GM18499 (cell line): ENCODE results near the gene LRRK1.

Experiments
- ATAC-seq: cut with Tn5 transposase; IDR thresholded peaks from one replicate; pipeline ENCODE4 v1.9.1; 2021; ENCODE audit warnings: moderate number of reproducible peaks; ENCODE audit not compliant: insufficient read depth, unreplicated experiment

LRRK1 gene

DNA sequence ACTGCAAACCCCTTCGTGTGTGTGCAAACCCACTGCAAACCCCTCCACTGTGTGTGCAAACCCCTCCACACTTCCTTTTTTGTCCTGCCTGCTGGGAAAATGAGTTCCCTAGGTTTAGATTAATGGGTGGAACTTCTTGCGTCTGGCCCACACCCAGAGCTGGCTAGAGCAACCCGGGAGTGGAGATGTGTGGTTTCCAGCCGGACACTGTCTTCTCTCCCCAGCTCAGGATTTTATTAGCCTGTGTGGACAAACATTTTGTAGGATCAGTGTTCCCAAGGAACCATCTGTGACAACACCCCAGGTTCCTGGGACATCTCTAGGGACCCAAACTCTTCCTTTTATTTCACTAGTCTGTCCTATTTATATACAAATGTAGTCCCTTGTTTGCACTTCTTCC is 9.6 kb upstream of the LRRK1 start:
- no peak for ATAC-seq

DNA sequence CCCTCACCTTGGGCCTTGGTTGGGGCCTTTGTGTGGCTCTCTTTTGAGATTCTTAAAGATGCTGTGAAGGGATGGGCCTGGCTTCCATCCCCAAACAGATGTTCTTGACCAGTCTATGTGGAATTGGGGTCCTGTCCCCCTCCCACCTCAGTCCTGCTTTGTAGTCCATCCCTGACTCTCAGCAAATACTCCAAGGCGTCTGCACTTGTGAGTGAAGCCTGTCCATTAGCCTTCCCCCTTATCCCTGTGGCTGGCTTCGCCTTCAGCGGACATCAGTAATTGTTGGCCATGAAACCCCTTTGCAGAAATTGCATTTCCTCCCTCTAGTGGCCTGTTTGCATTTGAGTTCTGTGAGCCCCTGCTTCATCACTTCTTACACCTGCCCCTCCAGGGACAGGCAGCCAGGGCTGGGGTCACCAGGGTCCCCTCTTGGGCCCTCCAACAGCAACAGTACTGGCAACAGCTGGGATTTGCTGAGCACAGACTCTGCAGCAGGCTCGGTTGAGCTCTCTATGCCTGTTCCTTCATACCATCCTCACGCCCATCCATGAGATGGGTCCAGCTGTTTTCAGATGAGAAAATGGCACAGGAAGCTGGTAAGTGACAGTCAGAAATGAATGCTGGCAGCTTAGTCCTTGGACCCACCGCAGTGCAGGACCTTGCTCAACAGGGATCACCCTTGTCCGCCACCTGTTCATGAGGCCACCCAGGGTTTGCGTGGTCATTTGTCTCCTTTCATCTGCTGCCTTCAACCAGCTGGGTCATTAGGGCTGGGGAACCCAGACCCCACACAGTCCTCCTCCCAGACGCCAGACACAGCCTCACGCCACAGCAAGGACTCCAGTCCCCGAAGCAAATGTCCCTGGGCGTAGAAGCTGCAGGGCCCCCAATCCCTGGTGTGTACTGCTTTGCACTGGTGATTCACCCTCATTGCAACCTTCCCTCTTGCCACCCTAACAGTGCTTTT is 8.9 kb upstream of the LRRK1 start:
- no peak for ATAC-seq

DNA sequence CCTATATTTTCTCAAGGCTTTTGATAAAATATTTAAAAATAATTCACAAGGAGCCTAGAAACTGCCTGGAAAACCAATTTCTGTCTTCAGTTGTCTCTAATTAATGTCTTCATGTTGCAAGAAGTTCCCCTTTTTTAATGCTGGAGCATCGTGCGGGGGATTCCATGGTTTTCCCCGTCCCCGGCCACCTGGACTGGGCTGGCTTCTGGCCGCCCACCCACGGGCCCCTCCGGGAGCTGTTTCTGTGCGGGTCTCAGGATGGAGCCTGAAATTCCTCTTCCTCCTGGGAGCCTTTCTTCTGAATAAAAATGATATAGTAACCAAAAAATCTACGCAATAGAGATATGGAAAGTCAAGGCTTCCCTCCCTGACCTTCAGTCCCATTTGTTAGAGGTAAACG is 8.1 kb upstream of the LRRK1 start:
- ATAC-seq, result no peak

DNA sequence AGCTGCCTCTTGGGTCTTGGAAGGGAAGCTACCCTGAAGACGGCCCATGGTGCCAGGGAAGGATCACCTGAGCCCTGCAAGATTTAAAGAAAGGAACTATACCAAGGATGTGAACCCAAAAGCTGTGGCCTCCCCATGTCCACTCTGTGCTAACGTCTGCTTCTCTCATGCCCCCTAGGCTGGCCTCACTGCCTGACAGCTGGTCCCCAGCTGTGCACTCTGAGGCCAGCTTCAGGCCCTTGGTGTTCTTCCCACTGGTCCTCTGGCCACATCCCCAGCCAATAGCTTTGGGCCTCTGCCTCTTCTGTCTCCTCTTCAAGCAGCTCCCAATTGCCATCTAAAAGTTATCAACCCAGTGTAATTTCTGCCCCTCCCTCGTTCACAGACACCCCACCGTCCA is 5.2 kb upstream of the LRRK1 start:
- no peak for ATAC-seq

DNA sequence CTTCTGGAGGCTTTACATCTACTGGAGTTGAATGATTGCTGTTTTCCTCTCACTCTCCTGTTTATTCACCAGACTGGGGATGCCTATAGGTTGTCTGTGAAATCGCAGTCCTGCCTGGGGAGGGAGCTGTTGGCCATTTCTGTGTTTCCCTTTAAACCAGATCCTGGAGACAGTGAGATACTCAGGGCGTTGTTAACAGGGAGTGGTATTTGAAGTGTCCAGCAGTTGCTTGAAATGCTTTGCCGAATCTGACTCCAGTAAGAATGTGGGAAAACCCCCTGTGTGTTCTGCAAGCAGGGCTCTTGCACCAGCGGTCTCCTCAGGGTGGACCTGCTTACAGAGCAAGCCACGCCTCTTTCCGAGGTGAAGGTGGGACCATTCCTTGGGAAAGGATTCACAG is 4.3 kb upstream of the LRRK1 start:
- no peak for ATAC-seq

DNA sequence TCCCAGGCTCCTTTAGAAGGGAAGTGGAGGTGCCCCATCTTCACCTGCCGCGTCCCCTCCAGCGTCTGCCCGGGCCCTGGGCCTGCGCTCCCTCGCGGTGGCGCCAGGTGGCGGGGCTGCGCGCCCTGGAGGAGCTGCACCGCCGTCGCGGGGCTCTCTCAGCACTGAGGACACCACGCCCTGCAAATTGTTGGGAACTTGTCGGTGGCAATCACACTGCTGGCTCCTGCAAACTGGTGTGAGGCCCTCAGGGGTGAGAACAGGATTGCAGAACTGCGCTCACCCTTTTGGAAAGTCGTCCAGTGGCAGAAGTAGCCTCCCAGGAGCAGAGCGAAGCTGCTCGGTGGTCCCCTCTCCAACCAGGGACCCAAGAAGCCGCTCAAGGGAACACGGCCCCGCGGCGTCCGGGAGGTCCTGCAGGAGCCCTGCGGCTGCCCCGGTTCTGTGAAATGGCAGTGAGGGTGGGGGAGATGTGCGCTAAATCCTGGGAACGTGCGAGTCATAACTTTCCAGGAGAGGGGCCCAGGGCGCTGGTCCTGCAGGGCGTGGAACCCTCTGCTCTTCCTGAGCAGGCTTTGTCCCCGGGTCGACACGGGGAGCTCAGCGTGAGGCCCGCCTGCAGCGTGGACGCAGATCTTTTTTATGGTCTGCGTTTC is 995 bp upstream of the LRRK1 start:
- no peak for ATAC-seq

DNA sequence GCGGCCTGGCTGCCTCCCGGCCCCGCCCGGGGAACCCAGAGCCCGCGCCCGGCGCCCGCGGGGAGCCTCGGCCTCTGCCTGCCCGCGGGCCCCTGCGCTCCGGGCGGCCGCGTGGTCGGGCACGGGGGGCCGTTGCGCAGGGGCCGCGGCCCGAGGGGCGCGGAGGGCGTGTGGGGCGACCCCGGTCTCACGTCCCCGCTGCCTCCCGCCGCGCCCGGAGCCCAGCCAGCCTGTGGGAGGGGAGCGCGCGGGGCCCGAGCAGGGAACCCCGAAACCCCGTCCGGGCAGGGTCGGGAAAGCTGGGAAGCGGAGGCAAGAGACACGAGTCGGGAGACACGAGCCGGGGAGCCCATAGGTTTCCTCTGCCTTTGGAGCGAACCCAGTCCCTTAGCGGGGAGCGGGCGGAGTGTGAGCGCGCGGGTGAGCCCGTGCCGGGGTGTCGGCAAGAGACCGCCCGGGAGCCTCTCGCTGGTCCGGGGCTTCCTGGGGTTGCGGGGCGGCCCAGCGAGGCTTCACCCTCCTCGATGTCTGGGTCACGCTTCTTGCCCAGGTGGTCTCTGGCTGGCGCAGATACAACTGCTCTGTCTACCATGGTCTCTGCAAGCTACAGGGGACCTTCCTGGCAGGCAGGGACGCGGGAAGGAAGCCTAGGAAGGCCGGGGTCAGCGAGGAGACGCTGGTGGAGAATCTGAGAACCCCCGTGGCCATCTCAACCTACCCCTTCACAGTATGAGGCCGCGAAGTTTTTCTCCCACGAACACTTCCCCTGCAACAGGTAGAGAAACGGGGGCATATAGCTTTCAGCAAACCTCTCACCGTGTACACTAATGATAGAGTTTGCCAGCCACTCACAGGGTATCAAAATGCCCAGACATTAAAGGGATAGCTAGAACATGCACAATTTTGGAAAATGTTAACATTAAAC is 586 bp downstream of the LRRK1 start:
- no peak for ATAC-seq

DNA sequence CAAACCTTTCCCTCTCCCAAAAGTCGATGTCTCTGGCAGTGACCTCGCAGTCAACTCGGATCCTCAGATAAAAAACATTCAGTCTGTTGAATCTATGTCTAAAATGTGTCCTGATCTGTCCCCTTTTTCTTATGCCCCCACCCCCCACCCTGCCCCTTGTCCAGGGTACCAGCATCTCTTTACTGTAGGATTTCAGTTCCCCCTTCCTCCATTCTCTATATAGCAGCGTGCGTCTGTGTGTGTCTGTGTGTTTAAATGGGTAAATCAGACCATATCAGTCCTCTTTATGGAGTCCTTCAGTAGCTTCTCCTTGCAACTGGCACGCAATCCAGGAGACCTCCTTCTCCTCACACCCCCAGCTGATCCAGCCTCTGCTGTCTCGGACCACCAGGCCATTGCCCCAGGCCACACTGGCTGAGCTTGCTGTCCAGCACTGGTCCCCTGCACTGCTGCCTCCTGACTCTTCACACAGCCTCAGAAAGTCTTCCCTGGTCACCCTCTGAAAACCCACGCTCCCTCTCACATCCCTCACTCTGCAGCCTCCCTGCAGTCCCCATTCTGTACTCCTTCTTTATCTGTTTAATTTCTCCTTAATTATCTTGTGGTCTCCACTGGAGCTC is 1.5 kb downstream of the LRRK1 start:
- ATAC-seq, result no peak

DNA sequence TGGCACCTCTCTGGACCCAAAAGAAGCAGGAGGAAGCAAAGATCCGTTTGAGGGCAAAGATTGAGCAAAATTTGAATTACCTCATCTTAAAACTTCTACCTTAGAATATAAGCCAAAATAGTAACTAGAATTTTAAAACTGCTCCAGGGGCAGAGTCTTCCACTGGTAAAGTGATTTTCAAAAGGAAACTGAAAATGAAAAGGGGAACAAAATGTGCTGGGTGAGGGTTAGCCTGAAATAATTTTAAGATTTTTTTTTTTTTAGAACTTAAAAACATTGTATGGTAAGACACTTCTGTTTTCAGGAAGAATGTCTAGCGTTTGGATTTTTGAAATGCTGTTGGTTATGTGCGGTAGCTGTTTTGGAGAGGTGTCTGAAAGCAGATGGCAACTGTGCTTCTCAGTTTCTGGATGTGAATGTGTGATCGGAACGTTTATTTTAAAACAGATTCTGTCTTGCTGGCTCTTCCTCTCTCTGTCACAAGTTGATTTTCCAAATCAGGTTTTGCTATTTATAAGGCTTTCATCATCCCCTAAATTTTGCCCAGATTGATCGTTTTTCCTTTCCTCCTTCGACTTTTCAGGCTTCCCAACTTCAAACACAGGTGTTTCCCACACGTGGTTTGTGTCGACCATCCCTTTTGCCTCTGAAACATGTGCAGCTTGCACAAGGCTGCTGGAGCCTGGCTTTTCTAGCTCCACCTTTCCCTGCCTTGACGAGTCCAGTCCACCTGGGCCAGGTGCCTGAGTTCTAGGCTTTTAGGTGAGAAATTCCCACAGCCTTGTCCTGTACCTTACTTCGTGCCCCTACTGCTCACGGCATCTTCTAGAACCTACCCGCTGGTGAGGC is 3.3 kb downstream of the LRRK1 start:
- no peak for ATAC-seq

DNA sequence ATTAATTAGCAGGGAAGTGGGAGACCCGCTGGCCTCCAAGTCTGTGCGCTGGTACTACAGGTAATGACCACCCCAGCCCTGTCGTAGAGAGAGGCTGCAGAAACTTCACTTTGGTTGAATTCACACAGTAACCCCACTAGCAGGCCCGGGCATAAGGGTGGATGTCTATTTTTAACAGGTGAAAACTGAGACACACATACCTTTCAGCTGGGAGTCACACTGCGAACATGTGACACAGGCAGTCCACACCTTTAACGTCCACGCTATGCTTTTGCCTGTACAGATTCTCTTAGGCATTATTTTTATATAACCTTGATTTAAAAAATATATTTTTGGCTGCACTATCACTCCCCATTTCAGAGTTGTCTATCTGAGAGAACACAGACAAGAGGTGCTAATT is 3.9 kb downstream of the LRRK1 start:
- ATAC-seq, result no peak

DNA sequence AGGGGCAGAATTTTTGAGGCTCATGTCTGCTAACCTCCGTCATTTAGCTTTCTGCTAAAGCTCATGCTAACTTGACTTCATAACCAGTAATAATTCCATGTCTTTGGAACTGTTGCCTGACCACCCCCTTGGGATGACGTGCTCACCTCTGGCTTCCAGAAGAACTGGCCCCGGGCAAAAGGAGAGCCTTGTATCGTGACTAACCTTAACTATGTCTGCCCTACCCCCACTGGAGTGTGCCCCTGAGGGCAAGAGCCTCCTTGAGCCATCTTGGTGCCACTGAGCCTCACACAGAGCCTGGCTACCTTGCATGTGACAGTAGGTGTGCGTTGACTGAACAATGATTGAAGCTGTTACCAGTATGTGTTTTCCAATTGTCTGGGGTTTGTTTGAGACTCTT is 4.7 kb downstream of the LRRK1 start:
- ATAC-seq, result no peak

DNA sequence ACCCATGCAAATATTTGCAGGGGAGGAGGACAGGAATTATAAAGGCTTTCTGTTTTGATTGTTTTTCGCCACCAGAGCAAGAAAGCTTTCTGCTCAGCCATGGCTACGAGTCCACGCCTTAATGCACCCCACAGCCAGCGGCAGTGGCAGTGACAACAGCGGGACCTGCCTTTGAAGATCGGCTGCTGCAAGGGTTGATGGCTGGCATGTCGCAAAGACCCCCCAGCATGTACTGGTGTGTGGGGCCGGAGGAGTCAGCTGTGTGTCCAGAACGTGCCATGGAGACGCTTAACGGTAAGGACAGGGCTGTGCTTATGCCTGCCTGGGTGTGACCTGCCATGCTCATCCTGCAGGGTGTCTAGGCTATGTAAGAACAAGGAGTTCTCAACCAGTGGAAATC is 5.3 kb downstream of the LRRK1 start:
- ATAC-seq, result no peak

DNA sequence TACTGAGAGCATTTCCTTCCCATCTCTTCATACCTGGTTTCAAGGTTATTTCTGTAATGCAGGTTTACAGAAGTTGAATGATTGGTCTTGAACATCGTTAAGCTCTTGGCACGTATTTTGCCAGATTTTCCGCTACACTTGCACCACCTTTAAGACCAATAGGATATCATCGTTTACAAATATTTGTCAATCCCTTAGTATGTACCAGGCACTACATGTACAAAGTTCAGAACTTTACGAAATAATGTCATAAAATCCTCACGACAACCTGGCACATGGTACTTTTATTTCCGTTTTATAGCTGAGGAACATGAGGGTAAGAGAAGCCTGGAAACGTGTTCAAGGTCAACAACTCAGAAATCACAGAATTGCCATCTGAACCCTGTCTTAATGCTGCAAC is 6.3 kb downstream of the LRRK1 start:
- ATAC-seq, result no peak

DNA sequence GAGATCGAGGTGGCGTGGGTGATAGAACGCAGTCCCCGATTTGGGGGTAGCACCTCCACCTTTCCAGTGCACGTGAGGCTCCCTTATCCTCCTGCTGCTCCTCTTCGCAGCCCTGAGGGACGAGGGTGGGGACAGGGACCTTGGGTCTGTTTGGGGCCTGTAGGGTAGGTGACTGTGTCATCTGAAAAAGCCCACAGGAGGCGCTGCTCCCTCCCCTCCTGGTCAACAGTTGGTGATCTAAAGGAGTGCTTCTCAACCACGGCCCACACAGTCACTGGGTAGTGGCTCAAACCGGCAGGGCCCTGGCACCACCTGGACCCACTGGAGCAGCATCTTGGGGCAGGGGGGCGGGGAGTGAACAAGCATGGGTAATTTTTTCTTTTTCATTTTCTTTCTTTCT is 7.1 kb downstream of the LRRK1 start:
- ATAC-seq, result no peak

DNA sequence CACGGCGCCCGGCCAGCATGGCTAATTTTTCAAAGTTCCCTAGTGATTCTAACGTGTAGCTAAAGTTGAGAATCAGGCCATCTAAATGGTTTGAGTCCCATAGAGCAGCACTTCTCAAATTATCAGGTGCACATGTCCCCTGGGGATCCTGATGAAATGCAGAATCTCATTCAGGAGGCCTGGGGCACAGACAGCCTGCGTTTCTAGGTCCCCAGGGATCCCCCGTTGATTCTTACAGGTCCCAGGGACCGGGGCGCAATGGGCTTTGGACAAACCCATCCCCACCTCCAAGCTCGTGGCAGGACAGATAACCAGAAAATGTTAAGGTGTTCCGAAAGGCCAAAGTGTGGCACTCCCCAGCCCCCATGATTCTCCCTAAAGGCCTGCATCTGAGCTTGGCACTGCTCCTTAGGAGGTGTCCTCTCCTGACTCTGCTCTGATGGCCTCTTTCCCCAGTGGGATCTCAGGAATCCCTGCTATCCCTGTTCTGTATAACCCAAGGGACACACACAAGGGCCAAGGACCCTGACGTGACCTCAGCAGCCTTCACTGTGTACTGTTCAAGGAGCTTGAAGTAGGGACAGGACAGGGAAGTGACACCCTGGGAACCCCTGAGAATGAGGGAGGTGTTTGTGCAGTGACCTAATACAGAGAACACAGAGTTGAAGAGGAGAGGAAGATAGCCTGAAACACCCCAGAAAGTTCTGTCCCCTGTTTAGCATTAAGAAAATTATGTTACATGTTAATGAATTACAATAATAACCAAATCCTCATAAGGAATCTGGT is 8.0 kb downstream of the LRRK1 start:
- no peak for ATAC-seq

DNA sequence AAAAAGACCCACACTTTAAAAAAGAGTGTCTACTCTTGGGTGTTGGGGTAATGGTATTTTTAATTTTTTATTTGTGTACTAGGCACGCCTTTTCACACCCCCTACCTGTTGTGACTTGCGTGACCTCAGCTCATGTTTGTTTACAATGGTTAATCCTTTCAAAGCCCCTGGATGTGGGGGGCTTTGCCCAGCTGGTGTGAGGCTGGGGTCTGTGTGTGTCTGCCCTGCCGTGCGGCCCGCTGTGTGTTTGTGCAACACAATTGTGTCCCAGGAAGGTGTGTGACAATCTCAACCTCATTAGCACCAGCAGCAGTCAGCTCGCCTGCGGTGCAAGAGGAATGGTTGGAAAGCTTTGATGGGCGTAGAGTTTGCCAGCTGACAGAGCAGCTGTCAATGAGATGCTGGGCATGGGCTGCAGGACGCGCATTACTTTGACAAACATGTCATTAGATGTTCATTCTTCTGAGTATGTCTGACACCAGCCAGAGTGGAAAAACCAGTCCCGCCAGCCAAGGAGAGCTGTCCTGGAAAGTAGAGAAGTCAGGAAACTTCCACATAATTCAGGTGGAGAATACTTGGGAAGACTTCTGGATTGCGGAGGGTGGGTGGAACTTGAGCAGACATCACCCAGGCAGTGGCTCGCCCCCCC is 9.6 kb downstream of the LRRK1 start:
- no peak for ATAC-seq

DNA sequence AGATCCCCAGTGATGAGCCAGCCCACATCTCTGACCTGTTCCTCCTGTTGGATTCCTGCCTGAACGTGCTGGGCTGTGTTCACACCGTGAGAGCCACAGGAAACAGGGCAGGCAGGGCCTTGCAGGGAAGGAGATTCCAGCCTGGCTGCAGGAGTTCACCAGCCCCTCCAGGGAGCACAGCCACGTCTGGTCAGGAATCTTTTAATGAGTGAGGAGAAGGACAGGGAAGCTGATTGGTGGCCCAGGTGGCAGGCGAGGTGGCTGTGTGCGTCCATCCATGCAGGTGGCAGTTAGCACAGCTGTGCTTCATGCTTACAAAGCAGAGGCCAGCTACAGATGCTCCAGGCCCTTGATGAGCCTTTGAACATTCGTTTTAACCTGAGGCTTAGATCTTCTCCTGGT is 10.5 kb downstream of the LRRK1 start:
- no peak for ATAC-seq

DNA sequence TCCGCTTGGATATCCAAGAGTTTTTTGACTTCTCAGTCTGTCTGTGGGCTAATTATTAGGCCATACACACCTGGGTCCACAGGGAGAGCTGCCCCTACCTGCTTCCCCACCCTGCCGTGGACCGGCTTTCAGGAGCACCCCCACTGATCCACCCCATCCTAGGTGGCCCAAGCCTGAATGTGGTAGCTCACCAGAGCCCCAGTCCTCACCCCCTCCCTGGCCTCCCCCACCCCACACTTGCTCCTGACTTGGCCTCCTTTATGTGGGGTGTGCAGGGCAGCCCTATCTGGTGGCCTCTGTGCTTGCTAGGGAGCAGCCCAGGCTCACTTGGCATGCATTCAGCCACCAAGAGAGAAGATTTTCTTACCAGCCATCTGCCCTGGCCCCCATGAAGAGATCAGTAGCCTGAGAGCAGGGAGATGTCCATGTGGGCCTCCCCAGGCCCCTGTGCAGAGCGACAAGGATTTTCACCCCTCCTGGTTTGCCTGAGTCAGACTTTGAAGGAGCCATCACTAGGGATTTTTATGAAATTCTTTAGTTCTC is 11.2 kb downstream of the LRRK1 start:
- ATAC-seq, result no peak
